ENCODE measurements around the gene ASB1.

The ASB1 gene

GRCh38 chr2:238473014-238473413 lies 46.3 kb downstream of the ASB1 start:
- no peak for DNase-seq

- DNase-seq: no peak
Observed at GRCh38 chr2:238473523-238473922, 46.8 kb downstream of the ASB1 start.

DNA sequence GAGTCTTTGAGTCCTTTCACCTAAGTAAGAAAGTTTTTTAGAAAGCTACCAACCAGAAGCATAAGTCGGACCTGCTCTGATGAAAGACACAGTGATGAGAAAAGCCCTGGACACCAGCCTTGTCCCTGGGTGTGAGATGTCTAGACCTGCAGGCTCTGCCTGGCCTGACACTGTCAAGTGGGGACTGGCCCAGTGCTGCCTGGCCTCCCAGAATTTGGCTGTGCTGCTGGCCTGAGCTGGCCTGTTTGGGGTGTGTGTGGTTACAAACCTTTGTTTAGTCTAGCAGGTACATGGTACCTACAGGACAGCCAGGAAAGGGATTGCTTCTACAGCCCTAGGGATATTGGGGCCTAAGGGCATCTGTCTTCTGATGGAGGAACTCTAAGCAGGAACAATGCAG lies 48.3 kb downstream of the ASB1 start:
- no peak for DNase-seq

DNA sequence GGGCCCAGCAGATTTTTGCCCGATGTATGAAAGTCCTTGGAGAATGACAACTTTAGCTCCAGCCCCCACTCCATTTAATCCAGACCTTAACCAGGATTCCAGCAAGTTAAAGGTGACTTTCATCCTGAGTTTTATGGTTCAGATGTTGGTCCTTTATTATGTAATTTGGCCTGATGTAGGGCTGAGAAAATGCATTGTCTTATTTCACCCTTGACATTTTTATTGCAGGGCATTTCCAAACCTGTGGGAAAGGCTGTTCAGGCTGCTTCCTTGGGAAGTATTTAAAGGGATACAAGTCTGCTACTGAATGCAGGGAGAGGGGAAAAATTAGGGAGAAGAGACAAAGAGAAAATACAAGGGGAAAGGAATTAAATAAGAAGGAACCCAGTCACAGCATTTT lies 48.8 kb downstream of the ASB1 start:
- DNase-seq: no peak

- DNase-seq: no peak
Observed at GRCh38 chr2:238476258-238476657, 49.5 kb downstream of the ASB1 start.

DNA sequence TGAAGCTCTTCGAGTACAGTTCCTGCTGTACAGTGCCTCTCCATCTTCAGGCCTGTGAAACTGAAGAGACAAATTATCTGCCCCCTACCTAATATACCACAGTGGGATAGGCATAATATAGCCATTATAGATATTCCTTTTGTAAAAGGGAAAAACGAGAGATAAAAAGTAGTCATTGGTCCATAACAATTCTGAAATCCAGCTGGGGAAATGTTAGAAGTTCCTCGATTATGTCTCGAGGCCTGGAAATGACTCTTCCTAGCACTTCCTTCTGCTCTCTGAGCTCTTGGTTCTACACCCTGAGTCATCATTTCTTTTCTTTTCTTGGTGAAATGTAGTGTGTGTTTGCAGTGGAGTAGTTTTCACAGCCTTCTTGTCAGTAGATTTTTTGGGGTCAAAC lies 51.5 kb downstream of the ASB1 start:
- no peak for DNase-seq

GRCh38 chr2:238479847-238480246 lies 53.1 kb downstream of the ASB1 start:
- no peak for DNase-seq

DNA sequence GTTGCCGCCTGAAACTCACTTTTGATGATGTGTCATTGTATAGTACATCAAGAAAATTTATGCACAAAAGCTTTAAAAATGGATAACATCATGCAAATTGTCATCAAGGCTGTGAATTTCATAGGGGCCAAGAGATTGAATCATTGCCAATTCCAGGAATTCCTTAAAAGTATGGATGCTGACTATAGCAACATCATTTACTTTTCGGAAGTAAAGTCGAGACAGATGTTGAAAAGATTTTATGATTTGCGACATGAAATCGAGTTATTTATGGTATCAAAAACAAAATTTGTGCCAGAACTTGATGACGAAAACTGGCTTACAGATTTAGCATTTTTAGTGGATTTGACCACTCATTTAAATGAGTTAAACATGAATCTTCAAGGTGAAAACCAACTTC lies 56.3 kb downstream of the ASB1 start:
- DNase-seq: no peak

GRCh38 chr2:238483656-238484055 lies 56.9 kb downstream of the ASB1 start:
- DNase-seq: no peak

GRCh38 chr2:238484522-238485452 lies 58.1 kb downstream of the ASB1 start:
- no peak for DNase-seq

DNA sequence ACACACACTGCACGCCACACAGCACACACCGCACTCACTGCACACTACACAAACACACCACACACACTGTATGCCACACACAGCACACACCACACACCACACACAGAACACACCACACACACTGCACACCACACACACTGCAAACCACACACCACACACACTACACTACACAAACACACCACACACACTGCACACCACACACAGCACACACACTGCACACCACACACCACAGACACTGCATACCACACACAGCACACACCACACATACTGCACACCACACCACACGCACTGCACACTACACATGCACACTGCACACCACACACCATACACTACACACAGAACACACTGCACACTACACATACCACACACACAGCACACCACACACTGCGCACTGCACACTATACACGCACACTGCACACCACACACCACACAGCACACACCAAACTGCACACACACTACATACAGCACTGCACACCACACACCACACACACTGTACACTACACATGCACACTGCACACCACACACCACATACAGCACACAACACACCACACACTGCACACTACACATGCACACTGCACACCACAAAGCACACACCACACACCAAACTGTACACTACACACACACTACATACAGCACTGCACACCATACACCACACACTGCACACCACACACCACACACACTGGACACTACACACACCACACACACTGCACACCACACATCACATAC lies 59.6 kb downstream of the ASB1 start:
- no peak for DNase-seq

DNA sequence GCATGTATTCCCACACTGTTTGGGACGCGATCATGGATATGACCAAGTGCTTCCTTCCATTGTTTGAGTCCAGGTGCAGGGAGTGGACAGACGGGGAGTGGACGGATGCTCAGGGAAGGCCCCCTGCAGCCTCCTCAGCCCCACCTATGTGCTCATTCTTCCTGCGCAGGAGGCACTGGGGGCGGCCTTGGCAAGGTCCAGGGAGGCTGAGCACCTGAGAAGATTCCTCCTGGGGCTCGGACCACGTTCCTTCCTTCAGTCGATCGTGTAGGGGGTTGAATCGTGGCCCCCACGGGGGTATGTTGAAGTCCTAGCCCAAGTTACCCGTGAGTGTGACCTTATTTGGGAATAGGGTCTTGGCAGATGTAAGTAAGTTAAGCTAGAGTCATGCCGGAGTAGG lies 60.4 kb downstream of the ASB1 start:
- DNase-seq: no peak

DNA sequence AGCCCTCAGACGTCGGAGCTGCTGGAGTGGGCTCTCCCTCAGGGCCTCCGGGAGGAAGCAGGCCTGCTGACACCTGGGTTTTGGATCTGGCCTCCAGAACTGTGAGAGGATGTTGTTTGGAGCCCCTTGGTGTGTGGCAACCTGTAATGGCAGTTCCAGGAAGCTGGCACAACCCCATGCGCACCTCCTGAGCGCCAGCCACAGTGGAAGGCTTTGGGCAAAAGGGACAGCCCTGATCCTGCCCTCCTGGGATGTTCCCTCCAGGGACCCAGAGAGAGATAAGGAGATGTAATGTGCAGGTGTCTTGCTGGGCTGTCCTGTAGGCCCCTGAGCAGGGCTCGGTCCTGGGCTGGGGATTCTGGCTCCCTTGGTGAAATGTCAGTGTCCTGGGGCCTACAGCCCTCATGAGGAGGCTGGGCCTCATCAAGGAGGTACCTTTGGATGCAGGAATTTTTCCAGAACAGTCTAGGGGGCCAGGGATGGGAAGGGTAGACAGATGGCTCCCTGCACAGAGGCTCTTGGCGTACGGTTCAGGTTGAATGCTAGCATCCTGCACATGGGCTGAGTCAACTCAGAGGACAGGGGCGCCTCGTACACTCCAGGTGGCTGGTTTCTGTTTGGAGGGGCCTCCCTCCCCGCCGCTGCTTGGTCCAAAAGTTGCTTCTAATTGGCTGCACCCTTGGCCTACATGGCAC lies 61.1 kb downstream of the ASB1 start:
- no peak for DNase-seq

DNA sequence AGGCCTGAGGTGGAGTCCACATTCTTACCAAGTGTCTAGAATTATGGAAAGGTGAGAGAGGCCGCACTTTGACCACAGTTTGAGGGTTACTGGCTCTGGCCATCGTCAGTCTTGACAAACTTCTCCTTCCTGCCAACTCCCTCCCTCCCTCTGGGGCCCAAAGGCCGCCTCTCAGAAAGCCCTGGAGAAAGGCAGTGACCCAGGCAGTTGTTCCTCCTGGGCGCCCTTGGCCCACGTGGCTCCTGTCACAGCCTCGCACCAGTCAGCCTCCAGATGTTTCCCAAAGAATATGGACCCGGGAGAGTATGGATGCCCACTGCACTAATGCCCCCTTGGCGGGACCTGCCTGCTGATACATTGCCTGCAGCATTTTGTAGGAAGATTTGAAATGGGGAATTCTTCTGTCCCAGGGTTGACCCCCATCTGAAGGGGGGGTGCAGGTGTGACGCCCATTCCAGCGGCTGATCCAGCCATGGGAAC lies 61.7 kb downstream of the ASB1 start:
- DNase-seq: no peak

DNA sequence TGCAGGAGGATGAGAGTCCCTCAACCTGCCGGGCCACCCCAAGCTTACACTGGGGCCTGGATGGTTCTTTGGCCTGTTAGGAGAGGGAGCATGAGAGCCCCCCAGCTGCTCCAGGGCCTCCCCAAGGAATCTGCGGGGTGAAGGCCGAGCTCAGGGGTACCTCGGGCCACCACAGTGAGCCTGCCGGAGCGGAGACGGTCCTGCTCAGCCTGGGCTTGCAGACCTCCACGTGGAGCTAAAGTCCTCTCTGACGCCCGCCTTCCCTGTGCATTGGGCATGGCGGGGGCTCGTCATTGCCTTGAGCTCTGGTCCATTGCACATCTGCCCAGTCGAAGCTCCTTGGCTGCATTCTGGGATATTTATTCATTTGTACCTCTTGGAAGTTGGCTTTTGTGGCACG lies 62.7 kb downstream of the ASB1 start:
- no peak for DNase-seq

- no peak for DNase-seq
Observed at GRCh38 chr2:238489896-238490295, 63.2 kb downstream of the ASB1 start.

DNA sequence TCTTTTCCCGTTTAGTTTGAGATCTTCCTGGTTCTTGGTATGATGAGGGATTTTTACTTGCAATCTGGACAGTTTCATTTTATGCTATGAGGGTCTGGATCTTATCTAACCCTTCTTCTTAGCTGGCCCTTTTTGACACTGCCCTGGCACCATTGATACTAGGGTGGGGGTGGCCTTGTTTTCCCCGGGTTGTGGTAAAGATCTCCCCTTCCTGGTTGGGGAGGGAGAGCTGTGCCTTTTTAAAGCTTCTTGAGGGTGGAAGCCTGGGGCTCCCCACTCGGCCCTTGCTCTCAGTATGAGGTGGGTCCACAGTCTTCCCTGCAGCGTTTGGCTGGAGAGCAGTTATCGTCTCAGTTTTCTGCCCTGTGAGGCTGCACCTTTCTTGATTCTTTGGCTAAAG lies 66.1 kb downstream of the ASB1 start:
- DNase-seq: no peak

- no peak for DNase-seq
Observed at GRCh38 chr2:238493411-238493810, 66.7 kb downstream of the ASB1 start.

DNA sequence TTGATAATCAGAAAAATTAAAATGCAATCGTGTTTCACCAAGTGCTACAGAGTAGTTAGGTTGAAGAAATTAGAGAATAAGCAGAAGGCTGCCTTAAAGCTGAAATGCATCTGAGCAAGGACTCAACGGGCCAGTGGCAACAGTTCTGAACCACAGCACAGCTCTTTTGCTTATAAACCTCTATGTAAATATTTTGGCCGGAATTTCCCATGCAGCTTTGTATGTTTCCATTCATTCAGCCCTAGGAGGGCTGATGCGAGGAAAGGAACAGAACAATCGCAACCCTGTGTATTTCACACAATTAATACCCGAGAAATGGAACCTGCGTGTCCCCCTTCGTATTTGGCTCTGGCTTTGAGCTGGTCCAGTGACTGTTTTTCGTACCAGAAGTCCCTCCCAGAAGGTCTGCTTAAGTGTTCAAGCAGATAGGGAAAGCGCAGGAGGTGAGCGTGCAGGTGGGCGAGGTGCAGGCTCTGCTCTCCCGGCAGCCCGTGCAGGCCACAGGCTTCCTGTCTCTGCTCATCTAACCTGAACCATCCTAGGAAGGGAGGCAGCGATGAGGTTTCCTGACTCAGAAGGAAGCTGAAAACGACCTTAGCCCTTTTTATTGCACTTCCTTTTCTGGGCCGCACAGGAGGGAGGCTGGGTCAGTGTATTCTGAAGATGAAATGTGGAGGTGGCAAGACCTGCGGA lies 67.3 kb downstream of the ASB1 start:
- DNase-seq: no peak

- DNase-seq: no peak
Observed at GRCh38 chr2:238494573-238494961, 67.8 kb downstream of the ASB1 start.

- DNase-seq: no peak
Observed at GRCh38 chr2:238495422-238495821, 68.7 kb downstream of the ASB1 start.

- DNase-seq: no peak
Observed at GRCh38 chr2:238496756-238497609, 70.3 kb downstream of the ASB1 start.

All from activated gamma-delta T cell (primary cell).